ENCODE measurements around the gene PYROXD2. TPM values are rescaled to one million over a fixed set of nuclear protein-coding genes. Genes with fewer than 3 reads are reported as not detected.

PYROXD2 gene
- total and polyA plus RNA-seq, 10 of the 15 experiments (the other 5 are each of a cell fraction or from before 2014, with no cell fraction given) = 4.8 to 15.8 (median 11.1) TPM

- TF ChIP-seq ZSCAN29 (IDR thresholded peaks at IDR 0.05) = no peak
- TF ChIP-seq HDGF (IDR thresholded peaks at IDR 0.05) = no peak
- in situ Hi-C loops (cut with MboI) = no loop called here
- H4K20me1 ChIP-seq (ENCODE audit: control insufficient read depth, insufficient read depth) = no peaks in the 10 kb centered on the region
Observed at GRCh38 chr10:98390406-98390805, 24.6 kb downstream of the PYROXD2 start.

GRCh38 chr10:98389398-98389797 lies 25.6 kb downstream of the PYROXD2 start:
- DNase-seq (ENCODE audit: low read depth, low spot score) = no peak
- RAD21 ChIA-PET (ENCODE audit: unreplicated experiment) = no interaction called here
- TF ChIP-seq RAD51 (IDR thresholded peaks at IDR 0.05) = no peak
- no peak for TF ChIP-seq NKRF (conservative IDR thresholded peaks at IDR 0.05)
- no peak for TF ChIP-seq CREB1 (IDR thresholded peaks at IDR 0.05; ENCODE audit: low read depth)
- no peak for TF ChIP-seq CREM (IDR thresholded peaks at IDR 0.05; ENCODE audit: low read depth)
- no peak for TF ChIP-seq MXI1 (IDR thresholded peaks at IDR 0.05; ENCODE audit: low read depth, low read length)
- no peak for TF ChIP-seq CUX1 (IDR thresholded peaks at IDR 0.05; ENCODE audit: insufficient replicate concordance, low read depth, low read length)
- no peak for TF ChIP-seq TARDBP (IDR thresholded peaks at IDR 0.05; ENCODE audit: borderline replicate concordance)
- no peak for TF ChIP-seq ZZZ3 (IDR thresholded peaks at IDR 0.05; ENCODE audit: control insufficient read depth, insufficient read length, low read depth)
- no peak for TF ChIP-seq CBX5 (IDR thresholded peaks at IDR 0.05; ENCODE audit: low read depth)

More at GRCh38 chr10:98390406-98390805, 24.6 kb downstream of the PYROXD2 start:
- FAIRE-seq (no peak), ATAC-seq (no peak), DNase-seq (ENCODE audit: low read depth, low spot score) (no peak)
- H3K9ac ChIP-seq (ENCODE audit: control insufficient read depth, insufficient read depth, low read length) = no peak overlapping the region
- peaks cover 16% of the 10 kb centered on the region for H3K4me1 ChIP-seq (ENCODE audit: control insufficient read depth, insufficient read depth, low read length)
- no peak overlapping the region for H3K27ac ChIP-seq (ENCODE audit: control insufficient read depth, insufficient read depth)
- no TSS peak for BruUV-seq (replicated peaks)
- H3K4me2 ChIP-seq (ENCODE audit: control insufficient read depth, insufficient read depth) = no peak overlapping the region
- ChIA-PET POLR2A (no interaction called here), RAD21 (ENCODE audit: unreplicated experiment) (no interaction called here), CTCF (no interaction called here), SMC1A (ENCODE audit: uncharacterized antibody, unreplicated experiment) (no interaction called here)
- no peaks in the 10 kb centered on the region for H3K27me3 ChIP-seq (replicated peaks in 1 of 2; ENCODE audit: control insufficient read depth in 2 of 2, insufficient read depth in 2 of 2, low read length in 1 of 2)
- H3K36me3 ChIP-seq (ENCODE audit: control insufficient read depth in 2 of 2, insufficient read depth in 2 of 2, low read length in 1 of 2) = peaks cover 0 to 1% of the 10 kb centered on the region in 2 experiments; a peak in 1 of 4 replicates
- no peaks in the 10 kb centered on the region; the same call in 2 of the 3 replicates for H3K9me3 ChIP-seq (replicated peaks; ENCODE audit: control insufficient read depth, insufficient read depth, low read length)
- H2AFZ ChIP-seq (ENCODE audit: control insufficient read depth, low read depth, low read length) = no peak overlapping the region
- no peak overlapping the region for H3K4me3 ChIP-seq
- 73% methylated on average over 4 of the region's 4 CpGs for WGBS (ENCODE audit: insufficient coverage, insufficient replicate concordance, low lambda C conversion rate, missing lambda C conversion rate)
- no peaks in the 10 kb centered on the region for H3K79me2 ChIP-seq (ENCODE audit: control insufficient read depth, insufficient read depth, low read length)
- intact Hi-C loops (cut with micrococcal nuclease; ENCODE audit: unreplicated experiment) = loop anchor here (5.0 kb wide), 1 partner anchor 218 kb away; no protein-coding TSS in a partner anchor

More at GRCh38 chr10:98389398-98389797, 25.6 kb downstream of the PYROXD2 start:
- in situ Hi-C loops (cut with MboI) = no loop called here
- 61% methylated on average over 6 of the region's 6 CpGs for WGBS (ENCODE audit: insufficient coverage, insufficient replicate concordance, low lambda C conversion rate, missing lambda C conversion rate)
- H2AFZ ChIP-seq (ENCODE audit: control insufficient read depth, low read depth, low read length) = no peak overlapping the region
- no TSS peak for BruUV-seq (replicated peaks)
- no peaks in the 10 kb centered on the region for H3K27me3 ChIP-seq (replicated peaks in 1 of 2; ENCODE audit: control insufficient read depth in 2 of 2, insufficient read depth in 2 of 2, low read length in 1 of 2)
- no peak overlapping the region for H3K4me3 ChIP-seq
- FAIRE-seq (no peak), ATAC-seq (no peak)
- intact Hi-C loops (cut with micrococcal nuclease; ENCODE audit: unreplicated experiment) = no loop called here
- H3K27ac ChIP-seq (ENCODE audit: control insufficient read depth, insufficient read depth) = no peak overlapping the region
- no peaks in the 10 kb centered on the region for H4K20me1 ChIP-seq (ENCODE audit: control insufficient read depth, insufficient read depth)
- peaks cover 16% of the 10 kb centered on the region for H3K4me1 ChIP-seq (ENCODE audit: control insufficient read depth, insufficient read depth, low read length)
- ChIA-PET POLR2A (no interaction called here), CTCF (interaction anchor here (1.6 kb wide), 1 partner anchor 49 kb away, joined by 4 read pairs; no protein-coding TSS in a partner anchor), SMC1A (ENCODE audit: uncharacterized antibody, unreplicated experiment) (no interaction called here)
- peaks cover 0 to 1% of the 10 kb centered on the region in 2 experiments; a peak in 1 of 4 replicates for H3K36me3 ChIP-seq (ENCODE audit: control insufficient read depth in 2 of 2, insufficient read depth in 2 of 2, low read length in 1 of 2)
- no peaks in the 10 kb centered on the region for H3K79me2 ChIP-seq (ENCODE audit: control insufficient read depth, insufficient read depth, low read length)
- H3K9me3 ChIP-seq (replicated peaks; ENCODE audit: control insufficient read depth, insufficient read depth, low read length) = no peaks in the 10 kb centered on the region; the same call in 2 of the 3 replicates
- no peak overlapping the region for H3K4me2 ChIP-seq (ENCODE audit: control insufficient read depth, insufficient read depth)
- no peak overlapping the region for H3K9ac ChIP-seq (ENCODE audit: control insufficient read depth, insufficient read depth, low read length)

All from GM12878 (cell line).